OCI-LY3 (cell line): ENCODE data around the gene SMARCA1.

Experiments
- H2AFZ ChIP-seq: fragments of 200-600, 300-600 bp; shearing (Covaris generic); 2 replicates; pipeline ENCODE4 v1.6.0; 2014; ENCODE audit warnings: antibody characterized with exemption, low read depth, low read length
- H3K27ac ChIP-seq: fragments of 200-600, 300-600 bp; sonication (generic); 2 replicates; pipeline ENCODE4 v1.5.1; 2014; ENCODE audit warnings: mild to moderate bottlenecking, low read length, moderate library complexity, mixed read lengths
- H3K27me3 ChIP-seq: fragments of 200-600, 300-600 bp; sonication (generic); 2 replicates; pipeline ENCODE4 v1.6.1; 2014; ENCODE audit warnings: low read depth, low read length, mixed read lengths
- H3K36me3 ChIP-seq: fragments of 200-600, 300-600 bp; sonication (generic); replicated peaks from 2 replicates; pipeline ENCODE3; 2014; ENCODE audit warnings: low read depth, low read length, mixed read lengths
- H3K4me1 ChIP-seq: fragments of 300-600, 200-600 bp; sonication (generic); 2 replicates; pipeline ENCODE4 v1.6.1; 2014; ENCODE audit warnings: low read length, mixed read lengths
- H3K4me2 ChIP-seq: fragments of 200-600, 300-600 bp; sonication (generic); 2 replicates; pipeline ENCODE4 v1.6.1; 2014; ENCODE audit warnings: low read length, mixed read lengths
- H3K4me3 ChIP-seq: fragments of 300-600, 200-600 bp; sonication (generic); 2 replicates; pipeline ENCODE4 v1.5.1; 2014; ENCODE audit warnings: antibody characterized with exemption, mild to moderate bottlenecking, low read length, moderate library complexity
- H3K79me2 ChIP-seq: fragments of 300-600, 200-600 bp; shearing (Covaris generic); 2 replicates; pipeline ENCODE4 v1.6.1; 2014; ENCODE audit warnings: mild to moderate bottlenecking, low read length, mixed read lengths
- H3K9ac ChIP-seq: fragments of 300-600, 200-600 bp; shearing (Covaris generic); 2 replicates; pipeline ENCODE4 v1.6.0; 2014; ENCODE audit warnings: mild to moderate bottlenecking, low read length, moderate library complexity
- H3K9me3 ChIP-seq: fragments of 200-600, 300-600 bp; shearing (Covaris generic); 2 replicates; pipeline ENCODE4 v1.6.1; 2014; ENCODE audit warnings: low read length, mixed read lengths; ENCODE audit not compliant: insufficient read depth
- H4K20me1 ChIP-seq: fragments of 200-600, 300-600 bp; sonication (generic); 2 replicates; pipeline ENCODE4 v1.6.1; 2016; ENCODE audit warnings: low read length, mixed read lengths; ENCODE audit not compliant: insufficient read depth
- EZH2phosphoT487 ChIP-seq: fragments of 200-600 bp; shearing (Covaris generic); IDR thresholded peaks from 2 replicates; pipeline ENCODE4 v1.6.1; 2018; ENCODE audit warnings: antibody characterized with exemption, mixed run types, low read depth
- TF ChIP-seq, protein P1 (sequence below): fragments of 200-600, 300-600 bp; sonication (generic); IDR thresholded peaks from 2 replicates; pipeline ENCODE4 v1.5.1; 2014; ENCODE audit warnings: antibody characterized with exemption, low read length, low read depth

The SMARCA1 gene

DNA sequence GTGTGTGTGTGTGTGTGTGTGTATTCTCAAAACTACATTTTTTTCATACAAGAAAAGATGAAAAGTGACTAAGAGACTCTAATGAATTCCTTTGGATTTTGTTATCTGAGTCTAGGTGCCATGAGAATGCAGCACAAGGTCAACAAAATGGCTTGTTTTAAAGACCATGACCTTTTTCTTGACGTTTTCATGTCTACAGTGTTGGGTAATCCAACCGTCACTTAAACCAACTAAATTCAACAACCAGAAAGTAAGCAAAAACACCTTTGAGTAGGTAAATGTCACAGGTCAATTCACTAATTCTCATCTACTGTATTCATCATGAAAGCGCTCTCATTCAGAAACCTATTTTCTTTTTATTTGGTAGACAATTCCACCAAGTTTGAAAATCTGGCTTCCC, 3.1 kb downstream of the SMARCA1 start:
- H3K27ac ChIP-seq = no peak overlapping the region
- no peak overlapping the region for H3K9ac ChIP-seq
- TF ChIP-seq EZH2phosphoT487 = no peak
- TF ChIP-seq, protein P1, sequence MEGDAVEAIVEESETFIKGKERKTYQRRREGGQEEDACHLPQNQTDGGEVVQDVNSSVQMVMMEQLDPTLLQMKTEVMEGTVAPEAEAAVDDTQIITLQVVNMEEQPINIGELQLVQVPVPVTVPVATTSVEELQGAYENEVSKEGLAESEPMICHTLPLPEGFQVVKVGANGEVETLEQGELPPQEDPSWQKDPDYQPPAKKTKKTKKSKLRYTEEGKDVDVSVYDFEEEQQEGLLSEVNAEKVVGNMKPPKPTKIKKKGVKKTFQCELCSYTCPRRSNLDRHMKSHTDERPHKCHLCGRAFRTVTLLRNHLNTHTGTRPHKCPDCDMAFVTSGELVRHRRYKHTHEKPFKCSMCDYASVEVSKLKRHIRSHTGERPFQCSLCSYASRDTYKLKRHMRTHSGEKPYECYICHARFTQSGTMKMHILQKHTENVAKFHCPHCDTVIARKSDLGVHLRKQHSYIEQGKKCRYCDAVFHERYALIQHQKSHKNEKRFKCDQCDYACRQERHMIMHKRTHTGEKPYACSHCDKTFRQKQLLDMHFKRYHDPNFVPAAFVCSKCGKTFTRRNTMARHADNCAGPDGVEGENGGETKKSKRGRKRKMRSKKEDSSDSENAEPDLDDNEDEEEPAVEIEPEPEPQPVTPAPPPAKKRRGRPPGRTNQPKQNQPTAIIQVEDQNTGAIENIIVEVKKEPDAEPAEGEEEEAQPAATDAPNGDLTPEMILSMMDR = no peak
- H3K36me3 ChIP-seq = no peaks in the 10 kb centered on the region
- H3K4me2 ChIP-seq = no peak overlapping the region
- H3K27me3 ChIP-seq = no peaks in the 10 kb centered on the region
- H4K20me1 ChIP-seq = no peaks in the 10 kb centered on the region
- H3K9me3 ChIP-seq = no peaks in the 10 kb centered on the region
- no peak overlapping the region for H3K4me3 ChIP-seq
- peaks cover 10% of the 10 kb centered on the region for H3K4me1 ChIP-seq
- no peaks in the 10 kb centered on the region for H3K79me2 ChIP-seq
- H2AFZ ChIP-seq = no peak overlapping the region

DNA sequence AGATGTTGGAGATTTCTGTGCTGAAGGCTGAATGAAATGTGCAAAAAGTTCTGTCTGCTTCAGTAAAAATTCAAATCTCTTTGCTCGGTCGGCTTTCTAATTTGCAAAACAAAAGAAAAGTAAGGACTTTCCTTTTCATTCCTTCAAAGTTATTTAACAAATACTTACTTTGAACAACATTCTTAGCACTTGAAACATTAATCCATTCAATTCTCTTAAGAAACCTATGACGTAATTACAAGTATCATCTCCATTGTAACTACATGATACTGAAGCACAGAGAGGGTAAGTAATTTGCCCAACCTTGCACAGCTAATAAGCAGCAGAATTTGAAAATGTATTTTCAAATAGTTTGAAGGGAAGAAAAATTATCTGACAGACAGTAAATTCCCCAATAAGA, 6.9 kb downstream of the SMARCA1 start:
- Histone ChIP-seq H3K4me3 (peak overlapping the region; percentile 41; the same call in 1 of the 2 replicates), H3K4me1 (peaks cover 15% of the 10 kb centered on the region), H3K79me2 (no peaks in the 10 kb centered on the region), H3K36me3 (no peaks in the 10 kb centered on the region), H3K9ac (no peak overlapping the region), H2AFZ (0 out of 2 replicates have a peak overlapping the region, but pooled peaks have one; percentile 25), H3K27ac (no peak overlapping the region), H3K27me3 (no peaks in the 10 kb centered on the region), H3K4me2 (peak overlapping the region; percentile 56), H3K9me3 (no peaks in the 10 kb centered on the region), H4K20me1 (no peaks in the 10 kb centered on the region)
- no peak for TF ChIP-seq EZH2phosphoT487
- TF ChIP-seq, protein P1 = no peak

DNA sequence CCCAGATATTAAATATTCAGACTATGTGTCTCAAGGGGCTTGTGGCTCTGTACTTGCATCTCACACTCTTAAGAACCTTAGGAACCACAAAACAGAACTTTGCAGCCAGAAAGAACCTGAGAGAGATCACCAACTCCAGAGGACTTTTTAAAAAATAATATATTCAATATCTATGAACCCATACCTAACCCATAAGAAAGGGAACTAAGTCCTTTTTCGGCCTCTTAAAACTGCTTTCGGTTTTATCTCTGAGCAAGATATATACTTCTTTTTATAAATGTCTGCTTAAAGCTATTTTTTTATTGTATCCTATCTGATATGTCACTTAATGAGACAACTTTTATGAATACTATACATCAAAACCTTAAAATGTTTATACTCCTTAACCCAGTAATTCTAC, 10.9 kb downstream of the SMARCA1 start:
- no peak for TF ChIP-seq EZH2phosphoT487
- TF ChIP-seq, protein P1 = no peak
- Histone ChIP-seq H2AFZ (peak overlapping the region; percentile 73), H3K4me3 (peak overlapping the region; percentile 63), H3K4me1 (peaks cover 10% of the 10 kb centered on the region), H3K79me2 (no peaks in the 10 kb centered on the region), H4K20me1 (no peaks in the 10 kb centered on the region), H3K27ac (no peak overlapping the region), H3K27me3 (no peaks in the 10 kb centered on the region), H3K9ac (peak overlapping the region; percentile 13), H3K36me3 (no peaks in the 10 kb centered on the region), H3K4me2 (peak overlapping the region; percentile 79), H3K9me3 (no peaks in the 10 kb centered on the region)

DNA sequence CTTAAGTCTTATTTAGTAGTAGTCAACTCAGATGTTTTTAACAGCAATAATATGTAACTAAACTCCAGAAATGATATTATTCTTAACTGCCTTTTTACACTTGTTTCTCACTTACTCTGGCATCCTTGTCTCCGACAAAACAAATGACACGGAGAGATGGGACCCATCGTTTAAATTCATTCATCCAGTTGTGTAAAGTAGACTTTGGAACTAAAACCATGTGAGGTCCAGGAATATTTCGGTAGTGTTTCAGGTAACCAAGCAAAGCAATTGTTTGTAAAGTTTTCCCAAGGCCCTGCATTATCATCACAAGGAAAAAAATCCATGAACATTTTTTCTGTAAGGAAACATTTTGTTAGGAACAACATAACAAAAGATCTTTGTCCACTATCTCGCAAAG, 11.6 kb downstream of the SMARCA1 start:
- no peaks in the 10 kb centered on the region for H4K20me1 ChIP-seq
- TF ChIP-seq EZH2phosphoT487 = no peak
- TF ChIP-seq, protein P1 = no peak
- no peak overlapping the region for H3K9ac ChIP-seq
- no peak overlapping the region for H3K27ac ChIP-seq
- peak overlapping the region; percentile 79 for H3K4me2 ChIP-seq
- no peak overlapping the region; the same call in 1 of the 2 replicates for H2AFZ ChIP-seq
- H3K27me3 ChIP-seq = no peaks in the 10 kb centered on the region
- peaks cover 10% of the 10 kb centered on the region for H3K4me1 ChIP-seq
- no peaks in the 10 kb centered on the region for H3K9me3 ChIP-seq
- no peak overlapping the region for H3K4me3 ChIP-seq
- no peaks in the 10 kb centered on the region for H3K79me2 ChIP-seq
- no peaks in the 10 kb centered on the region for H3K36me3 ChIP-seq
